Testis (tissue), 5 donors: ENCODE results near the gene MEIS2. TPM values are rescaled to one million over a fixed set of nuclear protein-coding genes. Genes with fewer than 3 reads are reported as not detected.

Experiments used
- DNase-seq: peaks from one replicate; pipeline ENCODE4 v3.0.0-alpha.2; 2019
- H3K27ac ChIP-seq, 2 donors: fragments of 200-600 bp; sonication (generic); one replicate each; pipeline ENCODE4 v1.5.1; 2019
- H3K27me3 ChIP-seq: fragments of 200-600 bp; sonication (generic); one replicate; pipeline ENCODE4 v1.5.1; 2019
- H3K36me3 ChIP-seq: fragments of 200-600 bp; sonication (generic); one replicate; pipeline ENCODE4 v1.5.1; 2017; ENCODE audit warnings: low read depth; ENCODE audit errors: missing control alignments
- H3K4me1 ChIP-seq: fragments of 200-600 bp; sonication (generic); one replicate; pipeline ENCODE4 v1.5.1; 2019
- H3K4me3 ChIP-seq, 2 donors: fragments of 200-600 bp; sonication (generic); one replicate each; pipeline ENCODE4 v1.5.1; 2017 to 2019
- H3K9me3 ChIP-seq: fragments of 200-600 bp; sonication (generic); one replicate; pipeline ENCODE4 v1.5.1; 2017
- POLR2A ChIP-seq: fragments of 450-650 bp; IDR thresholded peaks from one replicate; pipeline ENCODE4 v1.6.1; 2017; ENCODE audit warnings: antibody characterized with exemption, mild to moderate bottlenecking, moderate library complexity
- WGBS, 2 donors: methylation state at CpG; one replicate each; pipeline ENCODE4 v1.1.5; 2018; 5-methylcytosine and 5-hydroxymethylcytosine counted together
- intact Hi-C: fragments of 100-400 bp; cut with DNase I; formaldehyde crosslinking; loops from one replicate; pipeline ENCODE4 v1.15.1; 2023; ENCODE audit warnings: low total_unique reads
- long read RNA-seq, 2 donors: transcript quantifications; one replicate each; lab custom pipeline, GENCODE V29; 2026
- polyA plus RNA-seq: library from polyadenylated mRNA; stranded (reverse); fragments of 350-450 nt; fragmentation: Illumina TruSeq; extraction: RNeasy Lipid Tissue Mini Kit (QIAGEN cat#74804); gene quantifications from one replicate; pipeline ENCODE4 v1.2.3, GENCODE V29; 2014; ENCODE audit warnings: low read depth, low replicate concordance; ENCODE audit not compliant: insufficient read depth
- total RNA-seq, 2 donors: library from RNA; depleted of rRNA; stranded (reverse); fragments of >200 nt; gene quantifications; one replicate each; pipeline ENCODE4 v1.2.3, GENCODE V29; 2016
- TF ChIP-seq, protein P1 (sequence below), 3 experiments: fragments of 450-650 bp in 2 of 3; fragments of 200-600 bp in 1 of 3; sonication (generic) in 1 of 3; IDR thresholded peaks; one replicate each; pipeline ENCODE4 v1.5.1; 2016 to 2019; ENCODE audit warnings: antibody characterized with exemption in 3 of 3, mild to moderate bottlenecking in 2 of 3, moderate library complexity in 1 of 3

Gene MEIS2
- total RNA-seq = 10 to 100 TPM; 15.7 to 19.4 TPM
- polyA plus RNA-seq = 7.0 TPM
- long read RNA-seq, donor 1, partial matches to known transcripts = 0 of 1 reads
- long read RNA-seq, donor 1, other reads (novel, unspliced or antisense) = 0 of 1 reads
- long read RNA-seq, donor 2, full-length matches to known transcripts = 1 of 1 reads
- long read RNA-seq, donor 2, partial matches to known transcripts = 0 of 1 reads
- long read RNA-seq, donor 2, other reads (novel, unspliced or antisense) = 0 of 1 reads

DNA sequence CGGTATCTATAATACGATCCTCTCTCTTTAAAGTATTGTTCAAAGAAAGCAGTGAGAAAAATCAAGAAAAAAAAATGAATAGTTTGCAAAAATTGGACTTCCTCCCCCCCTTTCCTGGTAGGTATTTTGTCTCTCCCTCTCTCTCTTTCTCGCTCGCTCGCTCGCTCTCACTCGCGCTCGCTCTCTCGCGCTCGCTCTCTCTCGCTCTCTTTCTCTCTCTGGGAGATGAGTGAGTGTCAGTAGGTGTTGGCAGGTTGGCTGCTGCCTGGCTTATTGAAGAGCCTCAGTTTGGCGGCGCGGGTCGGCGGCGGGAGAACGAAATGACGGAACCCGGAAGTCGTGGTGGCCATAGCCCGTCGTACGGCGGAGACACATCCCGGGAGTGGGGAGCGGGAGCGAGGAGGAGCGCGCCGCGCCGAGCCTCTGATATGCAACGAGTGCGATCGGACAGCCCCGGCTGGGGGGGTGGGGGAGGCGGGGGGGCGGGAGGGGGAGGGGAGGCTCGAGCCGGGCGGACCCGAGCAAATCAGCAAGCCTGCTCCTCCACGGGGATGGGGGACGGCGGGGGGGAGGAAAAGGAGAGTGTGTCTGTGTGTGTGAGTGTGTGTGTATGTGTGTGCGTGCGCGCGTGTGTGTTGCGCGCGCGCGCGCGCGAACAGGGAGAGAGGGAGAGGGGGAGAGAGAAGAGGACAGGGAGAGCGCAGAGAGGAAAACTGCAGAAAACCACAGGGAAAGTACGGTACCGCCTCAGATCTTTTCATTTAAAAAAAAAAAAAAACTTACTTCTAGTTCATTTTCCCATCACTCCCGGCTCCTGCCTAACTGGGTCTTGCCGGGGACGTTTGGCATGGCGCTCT is at the start of gene MEIS2:
Gene MEIS2 (minus strand): TSS at position 441 of the 857 bp plus-strand sequence. CDS start 1,083 bp downstream, outside the sequence.
- Histone ChIP-seq H3K27me3 (no peaks in the 10 kb centered on the region), H3K27ac (peak within 1 kb of the TSS; percentile 88 to 94), H3K4me3 (peak within 1 kb of the TSS; percentile 77 to 82), H3K36me3 (no peaks in the 10 kb centered on the region), H3K9me3 (no peaks in the 10 kb centered on the region), H3K4me1 (peaks cover 2% of the 10 kb centered on the region)
- DNase-seq = peak; percentile 92
- TF ChIP-seq, protein P1, sequence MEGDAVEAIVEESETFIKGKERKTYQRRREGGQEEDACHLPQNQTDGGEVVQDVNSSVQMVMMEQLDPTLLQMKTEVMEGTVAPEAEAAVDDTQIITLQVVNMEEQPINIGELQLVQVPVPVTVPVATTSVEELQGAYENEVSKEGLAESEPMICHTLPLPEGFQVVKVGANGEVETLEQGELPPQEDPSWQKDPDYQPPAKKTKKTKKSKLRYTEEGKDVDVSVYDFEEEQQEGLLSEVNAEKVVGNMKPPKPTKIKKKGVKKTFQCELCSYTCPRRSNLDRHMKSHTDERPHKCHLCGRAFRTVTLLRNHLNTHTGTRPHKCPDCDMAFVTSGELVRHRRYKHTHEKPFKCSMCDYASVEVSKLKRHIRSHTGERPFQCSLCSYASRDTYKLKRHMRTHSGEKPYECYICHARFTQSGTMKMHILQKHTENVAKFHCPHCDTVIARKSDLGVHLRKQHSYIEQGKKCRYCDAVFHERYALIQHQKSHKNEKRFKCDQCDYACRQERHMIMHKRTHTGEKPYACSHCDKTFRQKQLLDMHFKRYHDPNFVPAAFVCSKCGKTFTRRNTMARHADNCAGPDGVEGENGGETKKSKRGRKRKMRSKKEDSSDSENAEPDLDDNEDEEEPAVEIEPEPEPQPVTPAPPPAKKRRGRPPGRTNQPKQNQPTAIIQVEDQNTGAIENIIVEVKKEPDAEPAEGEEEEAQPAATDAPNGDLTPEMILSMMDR (IDR thresholded peaks at IDR 0.05) = no peak
- WGBS, 2 donors = 0% methylated on average over 64 to 66 of the region's 67 CpGs
- intact Hi-C loops = no loop called here

DNA sequence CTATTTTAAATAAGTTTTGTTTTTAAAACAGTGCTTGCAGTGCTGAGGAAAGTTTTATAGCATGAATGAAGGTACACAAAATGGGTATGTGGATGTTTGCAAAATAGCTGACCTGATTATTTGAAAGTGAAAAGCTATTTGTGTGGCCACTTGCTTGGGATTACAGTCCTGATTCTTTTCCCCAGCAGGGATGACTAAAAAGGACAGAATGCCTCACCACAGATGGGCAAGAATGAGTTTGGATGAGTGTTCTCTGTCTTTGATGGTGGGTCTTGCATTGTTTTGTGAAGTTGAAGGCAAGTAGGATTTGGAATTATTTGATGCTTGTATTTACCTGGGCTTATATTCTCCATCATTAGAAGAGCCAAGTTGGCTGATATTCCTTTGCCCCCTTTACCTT is 48.8 kb upstream of the MEIS2 start:
- DNase-seq = no peak
- Histone ChIP-seq H3K4me1 (no peaks in the 10 kb centered on the region), H3K9me3 (no peaks in the 10 kb centered on the region), H3K27me3 (no peaks in the 10 kb centered on the region), H3K4me3 (no peak overlapping the region), H3K27ac (no peak overlapping the region), H3K36me3 (no peaks in the 10 kb centered on the region)
- TF ChIP-seq, protein P1 (IDR thresholded peaks at IDR 0.05) = no peak
- no peak for TF ChIP-seq POLR2A
- intact Hi-C loops = no loop called here

DNA sequence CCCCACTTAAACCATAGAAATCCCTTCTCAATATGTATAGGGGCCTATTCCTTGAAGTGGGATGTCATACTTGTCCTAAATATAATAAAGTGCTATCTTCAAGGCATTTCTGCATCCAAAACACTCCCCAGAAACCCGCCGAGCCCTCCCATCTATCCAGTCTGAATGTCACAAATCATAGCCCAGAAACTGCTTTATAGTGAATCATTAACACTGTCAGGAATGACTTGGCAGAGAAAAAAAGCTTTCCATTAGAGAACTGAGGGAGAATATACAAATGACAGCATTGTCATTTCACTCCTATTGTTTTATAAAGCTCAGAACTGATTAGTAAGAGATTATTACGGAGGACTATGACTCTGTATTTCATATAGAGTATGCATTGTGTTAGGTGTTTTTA is 48.4 kb upstream of the MEIS2 start:
- 59 to 76% methylated on average over 3 of the region's 3 CpGs for WGBS, 2 donors
- intact Hi-C loops = no loop called here

DNA sequence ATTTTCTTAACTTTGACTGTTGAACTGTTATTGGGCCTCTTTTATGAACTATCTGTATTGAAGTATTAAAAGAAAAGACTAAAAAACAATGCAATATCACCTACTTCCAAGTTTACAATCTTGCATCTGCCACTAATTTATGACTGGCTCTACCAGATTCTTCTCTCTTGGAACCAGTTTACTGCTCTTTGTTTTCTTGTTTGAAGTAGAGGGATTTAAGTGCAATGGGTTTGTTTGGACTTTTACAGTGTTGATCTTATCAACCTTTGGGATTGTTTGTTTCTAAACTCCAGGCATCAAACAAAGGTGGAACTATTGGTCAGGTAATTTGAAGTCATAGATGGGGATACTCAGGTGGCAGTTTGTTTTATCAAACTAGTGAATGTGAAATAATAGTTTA is 43.0 kb upstream of the MEIS2 start:
- H3K27ac ChIP-seq = no peak overlapping the region
- no peak overlapping the region for H3K4me3 ChIP-seq
- H3K4me1 ChIP-seq = no peaks in the 10 kb centered on the region
- H3K36me3 ChIP-seq = no peaks in the 10 kb centered on the region
- intact Hi-C loops = no loop called here
- H3K9me3 ChIP-seq = no peaks in the 10 kb centered on the region
- no peaks in the 10 kb centered on the region for H3K27me3 ChIP-seq
- no peak for DNase-seq
- no peak for TF ChIP-seq POLR2A
- TF ChIP-seq, protein P1 (IDR thresholded peaks at IDR 0.05) = no peak

More for the DNA sequence above, 48.4 kb upstream of the MEIS2 start:
- TF ChIP-seq POLR2A = no peak
- TF ChIP-seq, protein P1 (IDR thresholded peaks at IDR 0.05) = no peak
- no peak overlapping the region for H3K4me3 ChIP-seq
- no peaks in the 10 kb centered on the region for H3K27me3 ChIP-seq
- no peak overlapping the region for H3K27ac ChIP-seq
- no peaks in the 10 kb centered on the region for H3K4me1 ChIP-seq
- no peaks in the 10 kb centered on the region for H3K9me3 ChIP-seq
- no peaks in the 10 kb centered on the region for H3K36me3 ChIP-seq
- DNase-seq = no peak
